ENCODE measurements around the gene RASL10B. TPM values are rescaled to one million over a fixed set of nuclear protein-coding genes. Genes with fewer than 3 reads are reported as not detected.

Gene RASL10B
- total and polyA plus RNA-seq, 7 donors: 3.4 to 10.7 (median 6.8) TPM

DNA sequence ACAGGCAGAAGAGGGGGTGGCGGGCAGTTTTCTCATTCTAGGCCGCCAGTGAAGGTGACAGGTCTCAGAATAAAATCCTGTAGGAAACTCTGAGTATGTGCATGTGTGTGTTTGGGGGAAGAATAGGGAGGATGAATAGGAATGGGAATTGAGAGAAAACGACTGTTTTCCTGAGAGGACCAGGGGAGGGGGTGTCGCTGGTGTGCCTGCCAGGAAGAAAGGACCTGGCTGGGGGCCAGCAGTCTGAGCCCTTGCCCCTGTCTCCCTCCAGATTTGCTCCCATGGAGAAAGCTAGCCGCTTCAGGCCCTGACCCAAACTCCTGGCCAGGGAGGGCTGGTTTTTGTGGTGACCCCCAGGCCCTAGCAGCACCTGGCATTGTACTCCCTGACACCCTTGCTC lies 43.6 kb downstream of the RASL10B start:
- no peak for ATAC-seq
- TF ChIP-seq, protein P1, sequence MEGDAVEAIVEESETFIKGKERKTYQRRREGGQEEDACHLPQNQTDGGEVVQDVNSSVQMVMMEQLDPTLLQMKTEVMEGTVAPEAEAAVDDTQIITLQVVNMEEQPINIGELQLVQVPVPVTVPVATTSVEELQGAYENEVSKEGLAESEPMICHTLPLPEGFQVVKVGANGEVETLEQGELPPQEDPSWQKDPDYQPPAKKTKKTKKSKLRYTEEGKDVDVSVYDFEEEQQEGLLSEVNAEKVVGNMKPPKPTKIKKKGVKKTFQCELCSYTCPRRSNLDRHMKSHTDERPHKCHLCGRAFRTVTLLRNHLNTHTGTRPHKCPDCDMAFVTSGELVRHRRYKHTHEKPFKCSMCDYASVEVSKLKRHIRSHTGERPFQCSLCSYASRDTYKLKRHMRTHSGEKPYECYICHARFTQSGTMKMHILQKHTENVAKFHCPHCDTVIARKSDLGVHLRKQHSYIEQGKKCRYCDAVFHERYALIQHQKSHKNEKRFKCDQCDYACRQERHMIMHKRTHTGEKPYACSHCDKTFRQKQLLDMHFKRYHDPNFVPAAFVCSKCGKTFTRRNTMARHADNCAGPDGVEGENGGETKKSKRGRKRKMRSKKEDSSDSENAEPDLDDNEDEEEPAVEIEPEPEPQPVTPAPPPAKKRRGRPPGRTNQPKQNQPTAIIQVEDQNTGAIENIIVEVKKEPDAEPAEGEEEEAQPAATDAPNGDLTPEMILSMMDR (IDR thresholded peaks at IDR 0.05): no peak
- 72 to 82% (median 78%) methylated on average over 5 of the region's 5 CpGs for WGBS, 3 donors
- Histone ChIP-seq H3K9me3 (no peaks in the 10 kb centered on the region), H3K36me3 (ENCODE audit: insufficient read depth in 1 of 2, low read depth in 1 of 2) (no peaks in the 10 kb centered on the region), H3K27me3 (ENCODE audit: insufficient read depth in 3 of 3, low read length in 2 of 3) (peaks cover 0 to 5% (median 0%) of the 10 kb centered on the region in 3 donors), H3K4me3 (no peak overlapping the region), H3K4me1 (no peaks in the 10 kb centered on the region), H3K27ac (no peak overlapping the region)
- intact Hi-C loops (cut with DNase I): no loop called here
- DNase-seq: no peak

DNA sequence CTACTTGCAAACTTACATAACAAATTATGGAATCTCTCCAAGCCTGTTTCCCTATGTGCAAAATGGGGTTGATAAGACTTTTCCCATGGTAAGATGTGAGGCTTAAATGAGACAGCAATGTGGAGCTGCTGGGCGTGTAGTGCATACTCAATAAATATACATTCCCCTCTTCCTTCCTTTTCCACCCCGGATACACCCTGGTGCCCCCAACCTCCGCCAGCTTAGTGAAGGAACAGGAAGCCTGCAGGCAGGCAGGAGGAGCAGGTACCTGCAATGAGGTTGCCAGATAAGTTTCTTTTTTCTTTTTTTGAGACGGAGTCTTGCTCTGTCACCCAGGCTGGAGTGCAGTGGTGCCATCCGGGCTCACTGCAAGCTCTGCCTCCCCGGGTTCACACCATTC lies 44.1 kb downstream of the RASL10B start:
- H3K4me3 ChIP-seq: no peak overlapping the region
- H3K9me3 ChIP-seq: no peaks in the 10 kb centered on the region
- DNase-seq: no peak
- 83 to 92% (median 88%) methylated on average over 6 of the region's 6 CpGs for WGBS, 3 donors
- no peak overlapping the region for H3K27ac ChIP-seq
- H3K27me3 ChIP-seq (ENCODE audit: insufficient read depth in 3 of 3, low read length in 2 of 3): peaks cover 0 to 5% (median 0%) of the 10 kb centered on the region in 3 donors
- H3K36me3 ChIP-seq (ENCODE audit: insufficient read depth in 1 of 2, low read depth in 1 of 2): no peaks in the 10 kb centered on the region
- TF ChIP-seq, protein P1 (IDR thresholded peaks at IDR 0.05): no peak
- intact Hi-C loops (cut with DNase I): no loop called here
- no peaks in the 10 kb centered on the region for H3K4me1 ChIP-seq
- ATAC-seq: no peak

DNA sequence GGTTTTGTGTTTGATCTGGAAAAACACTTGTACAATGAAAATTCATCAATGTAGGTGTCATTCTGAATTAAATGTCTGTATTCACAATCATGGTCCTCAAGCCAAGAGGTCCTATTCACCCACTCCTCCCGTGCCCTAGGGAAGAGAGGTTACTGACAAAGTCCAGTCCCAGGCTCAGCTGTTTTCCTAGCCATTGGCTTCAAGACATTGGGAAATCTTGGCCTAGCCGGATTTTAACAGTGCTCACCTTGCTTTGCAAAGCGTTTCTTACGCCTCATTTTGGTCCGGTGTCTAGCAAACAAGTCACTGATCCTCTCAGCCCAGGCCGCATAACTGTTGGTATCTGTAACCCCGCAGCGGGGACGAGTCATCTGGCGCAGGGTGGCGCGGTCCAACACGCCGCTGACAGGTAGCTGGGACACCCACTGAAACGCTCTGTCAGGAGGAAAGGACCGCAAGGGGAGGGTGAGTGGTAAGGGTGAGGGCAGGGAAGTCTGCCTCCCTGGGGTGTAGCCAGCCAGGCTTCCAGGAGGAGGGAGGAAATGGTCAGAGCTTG lies 47.3 kb downstream of the RASL10B start:
- intact Hi-C loops (cut with DNase I): no loop called here
- H3K36me3 ChIP-seq (ENCODE audit: insufficient read depth in 1 of 2, low read depth in 1 of 2): no peaks in the 10 kb centered on the region
- 86 to 88% (median 87%) methylated on average over 16 of the region's 16 CpGs for whole genome bisulfite sequencing, 3 donors
- H3K4me3 ChIP-seq: no peak overlapping the region
- DNase-seq (no peak), ATAC-seq (no peak)
- TF ChIP-seq, protein P1 (IDR thresholded peaks at IDR 0.05): no peak
- no peaks in the 10 kb centered on the region for H3K4me1 ChIP-seq
- peaks cover 0 to 14% (median 4%) of the 10 kb centered on the region in 3 donors for H3K27me3 ChIP-seq (ENCODE audit: insufficient read depth in 3 of 3, low read length in 2 of 3)
- no peaks in the 10 kb centered on the region for H3K9me3 ChIP-seq
- no peak overlapping the region for H3K27ac ChIP-seq

DNA sequence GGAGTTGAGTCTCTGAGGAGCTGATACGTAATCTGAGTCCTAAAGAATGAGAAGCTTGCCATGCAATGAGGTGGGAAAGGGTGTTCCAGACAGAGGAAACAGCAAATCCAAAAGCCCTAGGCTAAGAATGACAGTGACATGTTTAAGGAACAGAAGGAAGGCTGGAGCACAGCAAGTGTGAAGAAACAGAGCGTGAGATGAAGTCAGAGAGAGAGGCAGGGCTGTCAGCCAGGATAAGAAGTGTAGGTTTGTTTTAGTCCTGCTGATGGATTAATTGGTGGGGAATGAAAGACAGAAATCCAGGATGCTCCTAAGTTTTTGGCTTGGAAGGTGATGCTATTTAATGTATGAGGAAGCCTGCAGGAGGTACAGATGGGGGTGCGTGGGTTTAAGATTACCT lies 49.5 kb downstream of the RASL10B start:
- intact Hi-C loops (cut with DNase I): no loop called here
- no peak for ATAC-seq
- DNase-seq: no peak
- H3K4me1 ChIP-seq: no peaks in the 10 kb centered on the region
- WGBS, 3 donors: 42 to 56% (median 45%) methylated on average over 3 of the region's 3 CpGs
- H3K36me3 ChIP-seq (ENCODE audit: insufficient read depth in 1 of 2, low read depth in 1 of 2): no peaks in the 10 kb centered on the region
- peaks cover 0 to 14% (median 4%) of the 10 kb centered on the region in 3 donors for H3K27me3 ChIP-seq (ENCODE audit: insufficient read depth in 3 of 3, low read length in 2 of 3)
- H3K4me3 ChIP-seq: no peak overlapping the region
- TF ChIP-seq, protein P1 (IDR thresholded peaks at IDR 0.05): no peak
- H3K27ac ChIP-seq: no peak overlapping the region
- no peaks in the 10 kb centered on the region for H3K9me3 ChIP-seq

GRCh38 chr17:35784895-35785294 lies 53.5 kb downstream of the RASL10B start:
- 91 to 97% (median 96%) methylated on average over 2 of the region's 2 CpGs for WGBS, 3 donors
- Histone ChIP-seq H3K27ac (no peak overlapping the region), H3K4me1 (no peaks in the 10 kb centered on the region), H3K4me3 (no peak overlapping the region), H3K27me3 (ENCODE audit: insufficient read depth in 3 of 3, low read length in 2 of 3) (peaks cover 0 to 9% (median 4%) of the 10 kb centered on the region in 3 donors), H3K9me3 (no peaks in the 10 kb centered on the region), H3K36me3 (ENCODE audit: insufficient read depth in 1 of 2, low read depth in 1 of 2) (no peaks in the 10 kb centered on the region)
- DNase-seq (no peak), ATAC-seq (no peak)
- TF ChIP-seq, protein P1 (IDR thresholded peaks at IDR 0.05): no peak
- intact Hi-C loops (cut with DNase I): no loop called here
